Tongue (tissue), 2 donors: ENCODE data around the gene HDAC9. TPM values are rescaled to one million over a fixed set of nuclear protein-coding genes. Genes with fewer than 3 reads are reported as not detected.

Source experiments
- DNase-seq: peaks from one replicate; pipeline ENCODE4 v3.0.0-alpha.2; 2015
- total RNA-seq: library from RNA; depleted of rRNA; stranded (reverse); fragments of >200 nt; gene quantifications from one replicate; pipeline ENCODE4 v1.2.3, GENCODE V29; 2014

The HDAC9 gene
- total RNA-seq, 1 donor from 2014 or later, result 56.2 TPM

DNA sequence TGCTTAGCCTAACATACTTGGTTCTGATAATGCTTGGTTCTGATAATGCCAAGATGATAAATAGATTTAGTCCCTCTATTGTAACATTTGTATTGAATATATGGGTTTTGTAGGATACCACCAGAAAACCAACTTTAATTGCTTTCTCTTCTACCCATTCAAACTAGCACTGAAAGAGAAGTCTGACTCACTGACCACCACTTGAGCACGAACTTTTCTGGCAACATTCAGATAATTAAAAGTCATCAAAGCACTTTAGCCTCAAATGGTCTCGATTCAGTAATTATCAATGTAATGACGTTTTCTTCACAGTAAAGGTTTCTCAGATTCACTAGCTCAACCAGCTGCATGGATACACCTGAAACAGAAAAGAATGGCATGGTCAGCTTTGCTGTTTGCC is 63.0 kb downstream of the HDAC9 start:
- DNase-seq, result no peak

DNA sequence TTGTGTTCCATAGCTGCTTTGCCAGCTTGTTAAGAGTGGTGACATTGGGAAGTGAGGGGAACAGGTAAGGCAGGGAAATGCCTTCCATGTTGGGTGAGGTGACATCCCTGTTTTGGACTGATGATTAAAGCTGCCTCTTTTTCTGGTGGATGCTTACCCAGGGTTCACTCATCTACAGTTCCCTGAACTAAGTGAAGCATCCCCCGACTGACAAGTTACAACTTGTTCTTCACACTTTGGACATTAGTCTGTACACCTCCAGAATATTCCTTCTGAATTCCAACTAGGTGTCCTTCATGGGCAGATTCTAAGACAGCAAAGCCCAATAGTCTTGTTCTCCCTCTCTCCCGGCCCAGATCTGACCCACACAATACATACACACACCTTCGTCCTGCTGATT is 63.4 kb downstream of the HDAC9 start:
- no peak for DNase-seq

GRCh38 chr7:18559756-18560155 is 64.2 kb downstream of the HDAC9 start:
- no peak for DNase-seq

- no peak for DNase-seq
Observed at GRCh38 chr7:18564779-18565178, 69.2 kb downstream of the HDAC9 start.

GRCh38 chr7:18565337-18565736 is 69.8 kb downstream of the HDAC9 start:
- DNase-seq, result no peak

- no peak for DNase-seq
Observed at GRCh38 chr7:18566205-18566604, 70.7 kb downstream of the HDAC9 start.

DNA sequence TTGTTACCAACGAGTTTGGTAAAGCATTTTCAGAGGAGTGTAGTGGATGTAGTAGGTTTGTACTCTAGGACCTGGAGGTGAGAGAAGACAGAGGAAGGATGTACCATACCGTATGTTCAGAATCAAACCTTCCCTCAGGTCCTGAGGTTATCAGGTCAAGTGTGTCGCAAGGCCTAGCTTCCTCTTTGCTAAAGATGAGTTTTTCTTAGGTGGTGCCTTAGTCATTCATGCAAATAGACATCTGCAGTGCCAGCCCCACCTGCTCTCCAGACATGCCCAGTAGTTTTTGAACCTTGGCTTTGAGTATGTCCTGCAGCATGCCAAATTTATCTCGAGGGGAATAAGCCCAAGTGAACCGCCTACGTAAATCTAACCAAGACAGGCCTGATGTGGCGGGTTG is 71.3 kb downstream of the HDAC9 start:
- no peak for DNase-seq

GRCh38 chr7:18570441-18570840 is 74.9 kb downstream of the HDAC9 start:
- no peak for DNase-seq

DNA sequence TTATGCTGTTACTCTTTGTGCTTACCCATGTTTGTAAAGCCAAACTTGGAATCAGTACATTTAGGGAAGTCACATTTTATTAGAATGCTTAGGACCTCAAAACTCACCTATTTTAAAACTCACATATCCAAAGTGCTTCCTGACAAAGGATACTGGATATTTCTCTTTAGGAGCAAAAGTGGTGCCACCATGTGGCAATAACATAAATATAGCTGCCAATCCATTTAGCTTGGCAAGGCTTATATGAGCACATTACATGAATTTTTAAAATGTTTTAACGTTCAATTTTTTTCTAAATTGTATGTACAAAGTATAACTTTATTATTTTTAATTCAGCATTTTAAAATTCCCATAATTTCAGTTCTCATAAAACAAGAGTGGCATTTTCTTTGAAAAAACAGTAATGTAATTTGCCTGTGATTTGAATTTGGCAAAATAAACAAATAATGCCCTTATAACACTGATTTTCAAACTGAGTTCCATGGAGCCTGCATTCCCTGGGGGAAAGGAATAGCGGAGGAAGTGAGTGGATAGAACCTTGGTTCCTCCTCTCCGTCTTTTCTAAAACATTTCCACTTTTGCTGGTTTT is 75.4 kb downstream of the HDAC9 start:
- peak; percentile 51 for DNase-seq

DNA sequence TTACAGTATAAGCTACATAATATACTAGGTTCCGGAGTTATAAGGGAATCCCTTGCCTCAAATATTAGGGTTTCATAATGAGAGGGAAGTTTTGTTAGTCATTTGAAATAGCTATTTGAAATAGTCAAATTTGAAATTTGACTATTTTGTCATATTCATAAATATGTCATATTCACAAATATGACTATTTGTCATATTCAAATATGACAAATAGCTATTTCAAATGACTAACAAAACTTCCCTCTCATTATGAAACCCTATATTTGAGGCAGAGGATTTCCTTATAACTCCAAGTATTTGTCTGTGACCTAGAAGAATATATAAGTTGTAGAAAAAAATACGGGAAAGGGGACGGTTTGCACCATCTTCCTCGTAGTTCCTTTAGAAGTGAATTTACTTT is 76.6 kb downstream of the HDAC9 start:
- DNase-seq, result no peak

DNA sequence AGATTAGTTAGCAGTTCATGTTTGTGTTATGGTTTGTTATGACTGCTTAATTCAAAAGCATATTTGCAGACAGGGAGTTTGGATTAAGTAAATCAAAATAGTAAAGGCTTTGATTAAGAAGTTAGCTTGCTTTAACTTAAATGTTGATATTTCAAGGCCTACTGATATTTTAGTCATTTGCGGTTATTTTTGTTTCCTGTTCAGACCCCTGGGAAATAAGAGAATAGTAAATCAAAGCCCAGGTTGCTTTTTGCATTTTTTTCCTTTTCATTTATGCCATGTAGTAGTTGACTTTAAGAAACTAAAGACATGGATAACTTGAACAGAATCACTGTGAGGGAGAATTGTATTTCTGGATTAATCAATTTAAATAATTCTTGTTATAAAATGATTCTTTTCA is 77.3 kb downstream of the HDAC9 start:
- no peak for DNase-seq

GRCh38 chr7:18573410-18574234 is 78.1 kb downstream of the HDAC9 start:
- DNase-seq, result peak; percentile 25

GRCh38 chr7:18574235-18574540 is 78.6 kb downstream of the HDAC9 start:
- no peak for DNase-seq

- DNase-seq, result no peak
Observed at GRCh38 chr7:18574676-18575075, 79.1 kb downstream of the HDAC9 start.

DNA sequence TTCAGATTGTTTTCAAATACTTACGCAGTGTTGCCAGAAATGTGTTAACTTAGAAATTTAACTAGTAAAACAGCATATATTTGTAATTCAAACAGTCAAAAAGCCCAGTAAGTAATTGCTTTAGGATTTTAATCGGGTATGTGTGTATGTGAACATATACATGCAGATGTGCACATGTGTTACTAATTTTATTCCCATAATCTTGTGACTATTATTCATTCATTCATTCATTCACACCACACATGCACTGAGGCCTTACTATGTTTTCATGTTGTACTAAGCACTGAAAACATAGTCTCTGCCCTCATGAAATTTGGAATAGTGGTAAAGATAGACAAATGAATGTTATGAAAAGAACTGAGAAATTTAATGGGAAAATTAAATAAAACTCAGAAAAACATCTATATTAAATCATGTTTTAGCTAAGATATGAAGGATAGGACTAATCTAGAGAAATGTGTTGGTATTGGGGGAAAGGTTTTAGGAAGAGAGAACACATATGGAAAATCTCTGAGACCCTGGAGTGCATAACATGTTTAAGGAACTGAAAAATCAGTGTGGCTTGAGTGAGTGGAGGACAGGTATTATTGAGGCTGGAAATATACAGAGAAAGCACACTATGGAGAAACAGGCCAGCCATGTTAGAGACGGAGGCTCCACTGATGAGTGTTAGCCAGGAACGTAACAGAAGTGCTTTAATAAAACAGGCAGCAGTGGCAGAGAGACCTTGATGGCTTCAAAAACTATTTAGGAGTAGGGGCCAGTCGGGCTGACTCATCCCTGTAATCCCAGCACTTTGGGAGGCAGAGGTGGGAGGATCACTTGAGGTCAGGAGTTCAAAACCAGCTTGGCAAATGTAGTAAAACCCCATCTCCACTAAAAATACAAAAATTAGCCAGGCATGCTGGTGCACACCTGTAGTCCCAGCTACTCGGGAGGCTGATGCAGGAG is 80.3 kb downstream of the HDAC9 start:
- no peak for DNase-seq

GRCh38 chr7:18577096-18577771 is 81.7 kb downstream of the HDAC9 start:
- no peak for DNase-seq

- no peak for DNase-seq
Observed at GRCh38 chr7:18579698-18580097, 84.1 kb downstream of the HDAC9 start.

- DNase-seq, result no peak
Observed at GRCh38 chr7:18580950-18581349, 85.4 kb downstream of the HDAC9 start.

- no peak for DNase-seq
Observed at GRCh38 chr7:18583305-18583704, 87.8 kb downstream of the HDAC9 start.

- DNase-seq, result no peak
Observed at GRCh38 chr7:18590241-18590640, 94.7 kb downstream of the HDAC9 start.

- DNase-seq, result peak; percentile 68
Observed at GRCh38 chr7:18590744-18591340, 95.3 kb downstream of the HDAC9 start.
